B cell (primary cell): ENCODE measurements around the gene PDZD2. TPM values are rescaled to one million over a fixed set of nuclear protein-coding genes. Genes with fewer than 3 reads are reported as not detected.

Experiments used
- ATAC-seq: fragments of 200-7000 bp; cut with Tn5 transposase; one replicate; pipeline ENCODE4 v1.10.0; 2021; ENCODE audit warnings: low read depth, mild to moderate bottlenecking, moderate number of reproducible peaks, moderate library complexity
- CTCF ChIA-PET: fragments of 350-600 bp; sonication (Branson Sonifier 250); formaldehyde crosslinking; loops from one replicate; lab custom pipeline; 2021; ENCODE audit warnings: antibody characterized with exemption, inconsistent platforms; lab: Charles Lee
- POLR2A ChIA-PET: fragments of 350-600 bp; sonication (Branson Sonifier 250); formaldehyde crosslinking; loops from one replicate; lab custom pipeline; 2021; ENCODE audit warnings: antibody characterized with exemption; lab: Charles Lee
- DNase-seq: peaks from one replicate; pipeline ENCODE4 v3.0.0; 2013
- H2AFZ ChIP-seq: 2 replicates; pipeline ENCODE4 v1.6.1; 2012; ENCODE audit warnings: mild to moderate bottlenecking, low read depth, low read length; ENCODE audit not compliant: insufficient read depth, poor library complexity, severe bottlenecking
- H3K27ac ChIP-seq, 2 donors: 1 replicate in 1 of 2; 2 replicates in 1 of 2; pipeline ENCODE4 v1.5.1; 2012 to 2013; ENCODE audit warnings: low read length in 2 of 2, mild to moderate bottlenecking in 2 of 2, moderate library complexity in 1 of 2
- H3K27me3 ChIP-seq, 4 experiments: fragments of 200-600 bp in 1 of 4; sonication (generic) in 1 of 4; replicated peaks in 1 of 4; 1 replicate in 2 of 4; 2 replicates in 2 of 4; pipeline versions ENCODE4 v1.6.1 to v1.7.0; 2013 to 2016; ENCODE audit warnings: low read length in 3 of 4, mild to moderate bottlenecking in 2 of 4, mixed read lengths in 1 of 4, moderate library complexity in 1 of 4; ENCODE audit not compliant: insufficient read depth in 4 of 4, control insufficient read depth in 3 of 4; ENCODE audit errors: control extremely low read depth in 1 of 4
- H3K36me3 ChIP-seq, 2 experiments: replicated peaks in 1 of 2; 1 replicate in 1 of 2; 2 replicates in 1 of 2; pipeline versions ENCODE4 v1.6.1 to v1.7.1; 2013; ENCODE audit warnings: low read length in 1 of 2; ENCODE audit not compliant: insufficient read depth in 2 of 2, control insufficient read depth in 1 of 2; ENCODE audit errors: control extremely low read depth in 1 of 2, extremely low read depth in 1 of 2
- H3K4me1 ChIP-seq, 2 donors: fragments of 200-600 bp in 1 of 2; sonication (generic) in 1 of 2; 1 replicate in 1 of 2; 2 replicates in 1 of 2; pipeline versions ENCODE4 v1.5.1 to v1.6.1; 2013 to 2017; ENCODE audit warnings: low read length in 2 of 2; ENCODE audit not compliant: control insufficient read depth in 2 of 2, insufficient read depth in 2 of 2
- H3K4me2 ChIP-seq: replicated peaks from 2 replicates; pipeline ENCODE3; 2012; ENCODE audit warnings: mild to moderate bottlenecking, low read depth, low read length; ENCODE audit not compliant: poor library complexity, severe bottlenecking
- H3K4me3 ChIP-seq, 5 experiments: fragments of 200-600 bp in 1 of 5; sonication (generic) in 1 of 5; 1 replicate in 3 of 5; 2 replicates in 2 of 5; pipeline versions ENCODE4 v1.5.1 to v1.7.0; 2011 to 2016; ENCODE audit warnings: low read length in 4 of 5, mild to moderate bottlenecking in 4 of 5, low read depth in 2 of 5, control low read depth in 1 of 5, moderate library complexity in 1 of 5; ENCODE audit not compliant: insufficient read depth in 1 of 5; ENCODE audit errors: control extremely low read depth in 1 of 5, extremely low read depth in 1 of 5
- H3K79me2 ChIP-seq: fragments of 200-600 bp; sonication (generic); one replicate; pipeline ENCODE4 v1.6.0; 2016; ENCODE audit warnings: low read length; ENCODE audit not compliant: control insufficient read depth, insufficient read depth
- H3K9ac ChIP-seq: fragments of 200-600 bp; sonication (generic); 2 replicates; pipeline ENCODE4 v1.6.1; 2017; ENCODE audit warnings: mild to moderate bottlenecking, low read length, moderate library complexity
- H3K9me3 ChIP-seq, 3 donors: one replicate each; pipeline versions ENCODE4 v1.6.1 to v1.7.1; 2013; ENCODE audit warnings: low read length in 2 of 3; ENCODE audit not compliant: control insufficient read depth in 2 of 3, insufficient read depth in 1 of 3; ENCODE audit errors: control extremely low read depth in 1 of 3
- H4K20me1 ChIP-seq: 2 replicates; pipeline ENCODE4 v1.6.0; 2012; ENCODE audit warnings: mild to moderate bottlenecking, low read length; ENCODE audit not compliant: insufficient read depth, control insufficient read depth, poor library complexity, severe bottlenecking
- H3K27ac Mint-ChIP-seq: one replicate; pipeline ENCODE4 v1.8.0; 2021; ENCODE audit warnings: mixed read lengths
- H3K27me3 Mint-ChIP-seq: one replicate; pipeline ENCODE4 v1.8.0; 2021; ENCODE audit warnings: mixed read lengths
- H3K4me1 Mint-ChIP-seq: one replicate; pipeline ENCODE4 v1.8.0; 2021; ENCODE audit warnings: mixed read lengths
- H3K4me3 Mint-ChIP-seq: one replicate; pipeline ENCODE4 v1.8.0; 2021; ENCODE audit warnings: mixed read lengths
- H3K9me3 Mint-ChIP-seq: one replicate; pipeline ENCODE4 v1.8.0; 2022; ENCODE audit warnings: mixed read lengths; ENCODE audit not compliant: insufficient read depth
- CTCF ChIP-seq: fragments of 200-600 bp; IDR thresholded peaks from one replicate; pipeline ENCODE4 v1.8.0; 2022; ENCODE audit warnings: antibody characterized with exemption, mild to moderate bottlenecking
- EZH2 ChIP-seq: IDR thresholded peaks from 2 replicates; pipeline ENCODE4 v1.6.1; 2012; ENCODE audit warnings: borderline replicate concordance, low read depth, mild to moderate bottlenecking, moderate library complexity, low read length; ENCODE audit not compliant: insufficient read depth, poor library complexity, severe bottlenecking
- WGBS: methylation state at CpG from one replicate; pipeline ENCODE4 v1.1.5; 2013; ENCODE audit warnings: missing lambda C conversion rate; ENCODE audit not compliant: insufficient coverage; 5-methylcytosine and 5-hydroxymethylcytosine counted together
- intact Hi-C: fragments of 100-400 bp; cut with micrococcal nuclease; formaldehyde crosslinking; loops from one replicate; pipeline ENCODE4 v1.10.0; 2022
- polyA plus RNA-seq: library from polyadenylated mRNA; depleted of rRNA; stranded (reverse); fragments of >200 nt; gene quantifications from 2 replicates; pipeline ENCODE4 v1.2.3, GENCODE V29; 2012
- total RNA-seq, 2 donors: library from RNA; stranded (reverse); fragments of 120-200 nt in 1 of 2; gene quantifications; 1 replicate in 1 of 2; 2 replicates in 1 of 2; pipeline versions ENCODE4 v1.2.3 to v1.2.4, GENCODE V29; 2013 to 2022

PDZD2 gene
- total and polyA plus RNA-seq, 2 donors (not counting 1 experiment from before 2014, with no cell fraction given): not detected

- Histone ChIP-seq H3K4me1 (peaks cover 0 to 5% of the 10 kb centered on the region in 2 donors), H3K79me2 (no peaks in the 10 kb centered on the region), H3K27me3 (no peaks in the 10 kb centered on the region), H3K4me3 (no peak overlapping the region), H3K9ac (no peak overlapping the region), H3K4me2 (no peak overlapping the region), H3K36me3 (no peaks in the 10 kb centered on the region), H4K20me1 (no peaks in the 10 kb centered on the region), H3K27ac (no peak overlapping the region), H2AFZ (no peak overlapping the region), H3K9me3 (no peaks in the 10 kb centered on the region)
- no peak for TF ChIP-seq EZH2
- no peak for TF ChIP-seq CTCF
- intact Hi-C loops: no loop called here
- CTCF ChIA-PET: interaction anchor here (1.2 kb wide), 1 partner anchor 470 kb away, joined by 3 read pairs; no protein-coding TSS in a partner anchor
- ATAC-seq: no peak
- POLR2A ChIA-PET: no interaction called here
- no peak overlapping the region for H3K27ac Mint-ChIP-seq
- WGBS: 93% methylated on average over 24 of the region's 24 CpGs
- no peaks in the 10 kb centered on the region for H3K9me3 Mint-ChIP-seq
- no peak overlapping the region for H3K4me3 Mint-ChIP-seq
- H3K4me1 Mint-ChIP-seq: peaks cover 5% of the 10 kb centered on the region
- DNase-seq: no peak
- no peaks in the 10 kb centered on the region for H3K27me3 Mint-ChIP-seq
These were observed 451.3 kb downstream of the PDZD2 start for GRCh38 chr5:32090026-32090754.

GRCh38 chr5:32090755-32091128 lies 451.8 kb downstream of the PDZD2 start:
- ChIA-PET CTCF (interaction anchor here (1.2 kb wide), 1 partner anchor 471 kb away, joined by 3 read pairs; no protein-coding TSS in a partner anchor), POLR2A (no interaction called here)
- DNase-seq: no peak
- 97% methylated on average over 16 of the region's 17 CpGs for WGBS
- H3K9me3 Mint-ChIP-seq: no peaks in the 10 kb centered on the region
- no peak overlapping the region for H3K27ac Mint-ChIP-seq
- no peak overlapping the region for H2AFZ ChIP-seq
- no peak overlapping the region for H3K9ac ChIP-seq
- no peak for ATAC-seq
- intact Hi-C loops: no loop called here
- H3K9me3 ChIP-seq: no peaks in the 10 kb centered on the region
- no peak overlapping the region for H3K27ac ChIP-seq
- H3K4me3 ChIP-seq: no peak overlapping the region
- TF ChIP-seq EZH2: no peak
- TF ChIP-seq CTCF: no peak
- H3K27me3 ChIP-seq: no peaks in the 10 kb centered on the region
- no peak overlapping the region for H3K4me2 ChIP-seq
- no peak overlapping the region for H3K4me3 Mint-ChIP-seq
- H3K4me1 ChIP-seq: peaks cover 0 to 5% of the 10 kb centered on the region in 2 donors
- H3K36me3 ChIP-seq: no peaks in the 10 kb centered on the region
- H3K79me2 ChIP-seq: no peaks in the 10 kb centered on the region
- H3K4me1 Mint-ChIP-seq: peaks cover 5% of the 10 kb centered on the region
- H3K27me3 Mint-ChIP-seq: no peaks in the 10 kb centered on the region
- H4K20me1 ChIP-seq: no peaks in the 10 kb centered on the region
